Measurements from ENCODE around the gene TIE1.
"Not testable (repeated sequence)": the region's sequence is repeated elsewhere in the genome, so short reads cannot be mapped to it uniquely, and the experiment has no call there.

The TIE1 gene

GRCh38 chr1:43366179-43366578 lies 65.4 kb downstream of the TIE1 start:
- no peak for DNase-seq

- no peak for DNase-seq
Observed at GRCh38 chr1:43366601-43367025, 65.8 kb downstream of the TIE1 start.

GRCh38 chr1:43367026-43367903 lies 66.5 kb downstream of the TIE1 start:
- no peak for DNase-seq

- DNase-seq = peak; percentile 71
Observed at GRCh38 chr1:43367904-43368645, 67.3 kb downstream of the TIE1 start, which contains the start of gene ELOVL1. ELOVL1 (minus strand) TSS chr1:43368011; CDS start chr1:43365609, 2,402 bp downstream.

- DNase-seq = no peak
Observed at GRCh38 chr1:43368646-43369020, 67.9 kb downstream of the TIE1 start.

GRCh38 chr1:43369779-43370178 lies 69.0 kb downstream of the TIE1 start:
- DNase-seq = not testable (repeated sequence)

- no peak for DNase-seq
Observed at GRCh38 chr1:43370564-43370963, 69.8 kb downstream of the TIE1 start.

GRCh38 chr1:43372172-43372571 lies 71.4 kb downstream of the TIE1 start:
- no peak for DNase-seq
